Mesenteric fat pad (tissue), 1 donor: Measurements from ENCODE around the gene SUPT20H. TPM values are rescaled to one million over a fixed set of nuclear protein-coding genes. Genes with fewer than 3 reads are reported as not detected.

ENCODE experiments used
- DNase-seq: peaks from one replicate; pipeline ENCODE4 v3.0.0-alpha.2; 2020; ENCODE audit warnings: low spot score
- long read RNA-seq: library from polyadenylated mRNA; unstranded; transcript quantifications from one replicate; pipeline ENCODE4 v2.0.0, GENCODE V29; 2020
- total RNA-seq: library from RNA; stranded (reverse); fragmentation: NEBNext Ultra II Directional; extraction: Animal tissue kit (Norgen Biotek cat#: 25700); gene quantifications from one replicate; pipeline ENCODE4 v1.2.1, GENCODE V29; 2021
- donor health status: DM: yes; HTN: yes; CAD: no.

Gene SUPT20H
- total RNA-seq: 33.3 TPM
- long read RNA-seq, partial matches to known transcripts: 6 of 33 reads
- long read RNA-seq, other reads (novel, unspliced or antisense): 24 of 33 reads

- DNase-seq: peak; percentile 98
Measured at GRCh38 chr13:37058910-37059847, at the start of gene SUPT20H. SUPT20H (minus strand) TSS chr13:37059688; CDS start chr13:37051490, 8,198 bp downstream.

GRCh38 chr13:37109051-37109678, 49.7 kb upstream of the SUPT20H start:
- DNase-seq: no peak

GRCh38 chr13:37107868-37108267, 48.4 kb upstream of the SUPT20H start:
- no peak for DNase-seq

GRCh38 chr13:37107456-37107855, 48.0 kb upstream of the SUPT20H start:
- no peak for DNase-seq

GRCh38 chr13:37106642-37107041, 47.2 kb upstream of the SUPT20H start:
- DNase-seq: no peak

GRCh38 chr13:37105251-37105714, 45.8 kb upstream of the SUPT20H start, which contains the start of gene CSNK1A1L:
CSNK1A1L (minus strand) TSS chr13:37105664; CDS start chr13:37105256, 408 bp downstream.
- DNase-seq: no peak

GRCh38 chr13:37102896-37103295, 43.4 kb upstream of the SUPT20H start:
- no peak for DNase-seq

GRCh38 chr13:37101201-37101600, 41.7 kb upstream of the SUPT20H start:
- DNase-seq: no peak

GRCh38 chr13:37100731-37101130, 41.2 kb upstream of the SUPT20H start:
- DNase-seq: no peak

GRCh38 chr13:37097076-37097475, 37.6 kb upstream of the SUPT20H start:
- no peak for DNase-seq

GRCh38 chr13:37094840-37095239, 35.4 kb upstream of the SUPT20H start:
- no peak for DNase-seq

- DNase-seq: no peak
Measured at GRCh38 chr13:37094099-37094498, 34.6 kb upstream of the SUPT20H start.

- DNase-seq: no peak
Measured at GRCh38 chr13:37091835-37092234, 32.3 kb upstream of the SUPT20H start.

- no peak for DNase-seq
Measured at GRCh38 chr13:37090912-37091311, 31.4 kb upstream of the SUPT20H start.

GRCh38 chr13:37089495-37089894, 30.0 kb upstream of the SUPT20H start:
- no peak for DNase-seq

GRCh38 chr13:37087486-37087885, 28.0 kb upstream of the SUPT20H start:
- DNase-seq: no peak

- DNase-seq: no peak
Measured at GRCh38 chr13:37085606-37086005, 26.1 kb upstream of the SUPT20H start.

- DNase-seq: no peak
Measured at GRCh38 chr13:37076818-37077217, 17.3 kb upstream of the SUPT20H start.

GRCh38 chr13:37075164-37075563, 15.7 kb upstream of the SUPT20H start:
- no peak for DNase-seq

- no peak for DNase-seq
Measured at GRCh38 chr13:37074703-37075102, 15.2 kb upstream of the SUPT20H start.

GRCh38 chr13:37072024-37072423, 12.5 kb upstream of the SUPT20H start:
- DNase-seq: no peak

- no peak for DNase-seq
Measured at GRCh38 chr13:37070956-37071355, 11.5 kb upstream of the SUPT20H start.
